HEK293 (cell line): ENCODE data around the gene PKMYT1.

Source experiments
- CTCF ChIA-PET: fragments of 350-600 bp; formaldehyde crosslinking; extraction: SDS; loops from one replicate; lab custom pipeline; 2021; ENCODE audit warnings: antibody characterized with exemption; lab: Yijun Ruan, JAX
- POLR2A ChIA-PET: fragments of 300-600 bp; formaldehyde crosslinking; extraction: SDS; loops from one replicate; lab custom pipeline; 2020; ENCODE audit warnings: antibody characterized with exemption, inconsistent platforms; lab: Yijun Ruan, JAX
- H3K27ac ChIP-seq: fragments of 200-500 bp; sonication (Bioruptor generic); 2 replicates; pipeline ENCODE4 v1.5.1; 2014; ENCODE audit warnings: low read depth, low read length, control low read depth, inconsistent platforms; ENCODE audit errors: extremely low read depth
- H3K36me3 ChIP-seq, 2 experiments: fragments of 200-500 bp in 1 of 2; sonication (Bioruptor generic) in 1 of 2; 1 replicate in 1 of 2; 2 replicates in 1 of 2; pipeline ENCODE4 v1.5.1; 2014 to 2017; ENCODE audit warnings: inconsistent platforms in 2 of 2, low read length in 2 of 2; ENCODE audit not compliant: control insufficient read depth in 2 of 2, insufficient read depth in 1 of 2
- H3K4me1 ChIP-seq: fragments of 200-500 bp; sonication (Bioruptor generic); 2 replicates; pipeline ENCODE4 v1.5.1; 2014; ENCODE audit warnings: mild to moderate bottlenecking, low read length, inconsistent platforms; ENCODE audit not compliant: control insufficient read depth, insufficient read depth
- H3K4me3 ChIP-seq: 2 replicates; pipeline ENCODE4 v1.5.1; 2011; ENCODE audit warnings: low read depth, mild to moderate bottlenecking, control low read depth, low read length, moderate library complexity
- H3K9me3 ChIP-seq: fragments of 200-500 bp; sonication (Bioruptor generic); 2 replicates; pipeline ENCODE4 v1.5.1; 2014; ENCODE audit warnings: low read depth, low read length, inconsistent platforms; ENCODE audit not compliant: control insufficient read depth, insufficient read depth
- EGR2 ChIP-seq: fragments of 450-650 bp; formaldehyde crosslinking; IDR thresholded peaks from 2 replicates; pipeline ENCODE4 v1.5.1; 2016; ENCODE audit warnings: low read depth, missing biosample characterization, missing genetic modification characterization
- GLIS1 ChIP-seq: fragments of 450-650 bp; formaldehyde crosslinking; IDR thresholded peaks from 2 replicates; pipeline ENCODE4 v1.5.1; 2016; ENCODE audit warnings: missing biosample characterization, missing genetic modification characterization
- HOXA7 ChIP-seq: sonication (generic); formaldehyde crosslinking; IDR thresholded peaks from 2 replicates; pipeline ENCODE4 v1.8.1; 2022; ENCODE audit warnings: missing genetic modification reagents, borderline replicate concordance
- HOXD13 ChIP-seq: sonication (generic); formaldehyde crosslinking; IDR thresholded peaks from 2 replicates; pipeline ENCODE4 v1.8.0; 2022; ENCODE audit warnings: missing genetic modification reagents, borderline replicate concordance
- IKZF3 ChIP-seq: fragments of 450-650 bp; IDR thresholded peaks from 2 replicates; pipeline ENCODE4 v1.5.0; 2018; ENCODE audit warnings: missing biosample characterization, mild to moderate bottlenecking, missing genetic modification characterization, moderate library complexity
- KLF7 ChIP-seq: fragments of 450-650 bp; formaldehyde crosslinking; IDR thresholded peaks from 2 replicates; pipeline ENCODE4 v1.5.1; 2016; ENCODE audit warnings: missing biosample characterization, missing genetic modification characterization, borderline replicate concordance
- KLF9 ChIP-seq: fragments of 450-650 bp; formaldehyde crosslinking; IDR thresholded peaks from 2 replicates; pipeline ENCODE4 v1.5.1; 2016; ENCODE audit warnings: missing biosample characterization, missing genetic modification characterization, low read depth
- SP3 ChIP-seq: fragments of 450-650 bp; formaldehyde crosslinking; IDR thresholded peaks from 2 replicates; pipeline ENCODE4 v1.5.1; 2016; ENCODE audit warnings: missing biosample characterization, missing genetic modification characterization
- YY1 ChIP-seq: fragments of 450-650 bp; formaldehyde crosslinking; IDR thresholded peaks from 2 replicates; pipeline ENCODE4 v1.5.1; 2018; ENCODE audit warnings: missing biosample characterization, missing genetic modification characterization
- ZBTB1 ChIP-seq: fragments of 450-650 bp; formaldehyde crosslinking; IDR thresholded peaks from 2 replicates; pipeline ENCODE4 v1.5.1; 2016; ENCODE audit warnings: missing biosample characterization, missing genetic modification characterization
- ZBTB48 ChIP-seq: fragments of 450-650 bp; formaldehyde crosslinking; IDR thresholded peaks from 2 replicates; pipeline ENCODE4 v1.5.1; 2016; ENCODE audit warnings: missing biosample characterization, missing genetic modification characterization
- ZEB2 ChIP-seq: fragments of 450-650 bp; formaldehyde crosslinking; IDR thresholded peaks from 2 replicates; pipeline ENCODE4 v1.5.1; 2016; ENCODE audit warnings: missing biosample characterization, missing genetic modification characterization
- ZFHX2 ChIP-seq: fragments of 450-650 bp; formaldehyde crosslinking; conservative IDR thresholded peaks from 2 replicates; pipeline ENCODE4 v1.5.1; 2016; ENCODE audit warnings: missing biosample characterization, missing genetic modification characterization
- ZIC2 ChIP-seq: fragments of 450-650 bp; formaldehyde crosslinking; IDR thresholded peaks from 2 replicates; pipeline ENCODE4 v1.5.1; 2016; ENCODE audit warnings: missing biosample characterization, missing genetic modification characterization
- ZNF2 ChIP-seq: fragments of 450-650 bp; formaldehyde crosslinking; IDR thresholded peaks from 2 replicates; pipeline ENCODE4 v1.5.1; 2016; ENCODE audit warnings: missing biosample characterization, missing genetic modification characterization
- ZNF24 ChIP-seq: fragments of 450-650 bp; formaldehyde crosslinking; IDR thresholded peaks from 2 replicates; pipeline ENCODE4 v1.5.1; 2016; ENCODE audit warnings: missing biosample characterization, missing genetic modification characterization
- ZNF324 ChIP-seq: fragments of 450-650 bp; formaldehyde crosslinking; IDR thresholded peaks from 2 replicates; pipeline ENCODE4 v1.5.1; 2016; ENCODE audit warnings: missing biosample characterization, missing genetic modification characterization
- ZNF501 ChIP-seq: fragments of 450-650 bp; formaldehyde crosslinking; IDR thresholded peaks from 2 replicates; pipeline ENCODE4 v1.5.1; 2016; ENCODE audit warnings: missing biosample characterization, missing genetic modification characterization
- ZNF600 ChIP-seq: fragments of 450-650 bp; formaldehyde crosslinking; IDR thresholded peaks from 2 replicates; pipeline ENCODE4 v1.5.1; 2016; ENCODE audit warnings: missing biosample characterization, missing genetic modification characterization
- ZNF629 ChIP-seq: fragments of 450-650 bp; formaldehyde crosslinking; IDR thresholded peaks from 2 replicates; pipeline ENCODE4 v1.5.1; 2017; ENCODE audit warnings: missing biosample characterization, missing genetic modification characterization
- ZNF677 ChIP-seq: fragments of 450-650 bp; IDR thresholded peaks from 2 replicates; pipeline ENCODE4 v1.5.0; 2018; ENCODE audit warnings: missing biosample characterization, mild to moderate bottlenecking, missing genetic modification characterization, moderate library complexity
- ZNF76 ChIP-seq: fragments of 450-650 bp; formaldehyde crosslinking; IDR thresholded peaks from 2 replicates; pipeline ENCODE4; 2016; ENCODE audit warnings: low read depth, missing biosample characterization, missing genetic modification characterization, borderline replicate concordance
- ZNF785 ChIP-seq: fragments of 450-650 bp; formaldehyde crosslinking; IDR thresholded peaks from 2 replicates; pipeline ENCODE4 v1.5.1; 2016; ENCODE audit warnings: missing biosample characterization, missing genetic modification characterization
- ZNF791 ChIP-seq: fragments of 450-650 bp; formaldehyde crosslinking; IDR thresholded peaks from 2 replicates; pipeline ENCODE4 v1.5.1; 2016; ENCODE audit warnings: missing biosample characterization, missing genetic modification characterization
- ZSCAN30 ChIP-seq: fragments of 450-650 bp; IDR thresholded peaks from 2 replicates; pipeline ENCODE4 v1.5.1; 2018; ENCODE audit warnings: missing biosample characterization, mild to moderate bottlenecking, missing genetic modification characterization, moderate library complexity
- TF ChIP-seq, protein P1 (sequence below): fragments of 450-650 bp; formaldehyde crosslinking; IDR thresholded peaks from 2 replicates; pipeline ENCODE4 v1.5.1; 2016; ENCODE audit warnings: missing biosample characterization, missing genetic modification characterization
- TF ChIP-seq, protein P2 (sequence below): fragments of 450-650 bp; formaldehyde crosslinking; IDR thresholded peaks from 2 replicates; pipeline ENCODE4 v1.5.1; 2016; ENCODE audit warnings: missing biosample characterization, missing genetic modification characterization
- TF ChIP-seq, protein P3 (sequence below): fragments of 450-650 bp; formaldehyde crosslinking; optimal IDR thresholded peaks from 2 replicates; pipeline ENCODE3; 2016; ENCODE audit warnings: missing biosample characterization, mild to moderate bottlenecking, missing genetic modification characterization
- TF ChIP-seq, protein P4 (sequence below): fragments of 450-650 bp; formaldehyde crosslinking; IDR thresholded peaks from 2 replicates; pipeline ENCODE4 v1.5.1; 2016; ENCODE audit warnings: missing biosample characterization, missing genetic modification characterization

The PKMYT1 gene

DNA sequence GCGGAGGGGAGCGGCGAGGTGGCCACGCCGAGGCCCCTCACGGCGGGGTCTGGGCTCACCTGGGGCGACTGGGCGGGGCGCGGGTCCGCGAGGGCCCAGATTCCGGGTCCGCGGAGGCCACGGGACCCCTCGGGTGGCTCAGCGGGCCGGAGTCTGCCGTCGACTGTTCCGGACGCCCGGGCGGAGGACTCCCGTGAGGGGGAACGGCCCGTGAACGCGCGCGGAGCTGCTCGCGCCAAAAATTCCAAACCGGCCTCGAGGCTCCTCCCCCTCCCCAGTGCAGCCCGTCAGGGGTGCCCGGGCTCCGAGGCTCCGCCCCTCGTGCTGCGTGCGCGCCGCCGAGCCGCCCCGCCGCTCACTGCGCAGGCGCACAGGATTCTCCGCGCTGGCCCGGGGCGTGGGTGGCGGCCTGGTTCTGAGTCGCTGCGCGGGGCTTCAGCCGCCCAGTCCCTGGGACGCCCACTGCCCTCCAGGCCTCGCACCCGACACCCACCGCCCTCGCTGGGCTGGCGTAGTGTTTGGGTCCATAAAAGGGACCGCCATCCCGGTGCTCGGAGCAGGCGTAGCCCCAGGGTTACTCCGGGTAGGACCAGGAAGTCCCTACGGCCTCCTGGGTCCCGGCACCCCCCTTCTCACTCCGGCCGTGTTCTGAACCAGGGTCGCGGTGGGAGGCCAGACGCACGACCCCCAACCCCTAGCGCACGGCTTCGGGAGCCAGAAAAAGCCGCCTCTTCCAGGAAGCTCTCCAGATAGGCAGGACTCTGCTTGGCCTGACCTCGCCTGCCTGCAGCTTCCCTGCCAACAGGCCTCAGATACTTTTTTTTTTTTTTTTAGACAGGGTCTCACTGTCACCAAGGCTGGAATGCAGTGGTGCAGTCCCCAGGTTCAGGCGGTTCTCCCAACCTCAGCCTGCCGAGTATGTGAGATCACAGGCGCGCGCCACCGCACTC lies at the start of gene PKMYT1:
TSS of gene PKMYT1 (minus strand) at position 220 of the 950 bp plus-strand sequence. CDS start 789 bp downstream, outside the sequence.
- ChIA-PET CTCF (interaction anchor here (0.6 to 2.8 kb wide), 4 partner anchors 9 to 54 kb away, joined by 3 to 12 read pairs (median 6); partner anchors contain the start of gene PAQR4), POLR2A (interaction anchor here (0.8 to 2.2 kb wide), 13 partner anchors 7 to 154 kb away, joined by 3 to 25 read pairs (median 4); partner anchors contain the start of genes FLYWCH1, FLYWCH2, KREMEN2 and PAQR4)
- Histone ChIP-seq H3K4me3 (peak within 1 kb of the TSS; percentile 84), H3K36me3 (peaks cover 3 to 29% of the 10 kb centered on the region in 2 experiments; a peak in 2 of 3 replicates), H3K4me1 (no peaks in the 10 kb centered on the region), H3K9me3 (no peaks in the 10 kb centered on the region), H3K27ac (peak within 1 kb of the TSS; percentile 86)
- peak; percentile 60 for TF ChIP-seq ZBTB48 (tag by site-specific recombination)
- TF ChIP-seq SP3 (tag by site-specific recombination), result peak; percentile 52
- TF ChIP-seq ZEB2 (tag by site-specific recombination), result 0 out of 2 replicates have a peak, but pooled peaks have one; percentile 32
- TF ChIP-seq YY1, result 0 out of 2 replicates have a peak, but pooled peaks have one; percentile 22
- TF ChIP-seq ZNF629, result peak; percentile 36; the same call in 1 of the 2 replicates
- peak; percentile 88 for TF ChIP-seq KLF9 (tag by site-specific recombination)
- peak; percentile 78 for TF ChIP-seq ZNF76
- no peak for TF ChIP-seq ZNF791 (tag by site-specific recombination)
- TF ChIP-seq KLF7, result peak; percentile 93
- TF ChIP-seq, protein P1, sequence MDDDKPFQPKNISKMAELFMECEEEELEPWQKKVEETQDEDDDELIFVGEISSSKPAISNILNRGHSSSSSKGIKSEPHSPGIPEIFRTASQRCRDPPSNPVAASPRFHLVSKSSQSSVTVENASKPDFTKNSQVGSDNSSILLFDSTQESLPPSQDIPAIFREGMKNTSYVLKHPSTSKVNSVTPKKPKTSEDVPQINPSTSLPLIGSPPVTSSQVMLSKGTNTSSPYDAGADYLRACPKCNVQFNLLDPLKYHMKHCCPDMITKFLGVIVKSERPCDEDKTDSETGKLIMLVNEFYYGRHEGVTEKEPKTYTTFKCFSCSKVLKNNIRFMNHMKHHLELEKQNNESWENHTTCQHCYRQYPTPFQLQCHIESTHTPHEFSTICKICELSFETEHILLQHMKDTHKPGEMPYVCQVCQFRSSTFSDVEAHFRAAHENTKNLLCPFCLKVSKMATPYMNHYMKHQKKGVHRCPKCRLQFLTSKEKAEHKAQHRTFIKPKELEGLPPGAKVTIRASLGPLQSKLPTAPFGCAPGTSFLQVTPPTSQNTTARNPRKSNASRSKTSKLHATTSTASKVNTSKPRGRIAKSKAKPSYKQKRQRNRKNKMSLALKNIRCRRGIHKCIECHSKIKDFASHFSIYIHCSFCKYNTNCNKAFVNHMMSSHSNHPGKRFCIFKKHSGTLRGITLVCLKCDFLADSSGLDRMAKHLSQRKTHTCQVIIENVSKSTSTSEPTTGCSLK, result no peak
- 0 out of 2 replicates have a peak, but pooled peaks have one; percentile 24 for TF ChIP-seq ZSCAN30
- TF ChIP-seq ZNF2, result peak; percentile 33; the same call in 1 of the 2 replicates
- TF ChIP-seq ZBTB1, result no peak
- 0 out of 2 replicates have a peak, but pooled peaks have one; percentile 36 for TF ChIP-seq ZNF324
- TF ChIP-seq HOXD13 (CRISPR knock-in tag), result no peak
- peak; percentile 76; the same call in 1 of the 2 replicates for TF ChIP-seq ZNF501 (tag by site-specific recombination)
- TF ChIP-seq, protein P2, sequence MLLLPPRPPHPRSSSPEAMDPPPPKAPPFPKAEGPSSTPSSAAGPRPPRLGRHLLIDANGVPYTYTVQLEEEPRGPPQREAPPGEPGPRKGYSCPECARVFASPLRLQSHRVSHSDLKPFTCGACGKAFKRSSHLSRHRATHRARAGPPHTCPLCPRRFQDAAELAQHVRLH (tag by site-specific recombination), result peak; percentile 40; the same call in 1 of the 2 replicates
- TF ChIP-seq ZNF785 (tag by site-specific recombination), result 0 out of 2 replicates have a peak, but pooled peaks have one; percentile 2
- peak; percentile 27; the same call in 1 of the 2 replicates for TF ChIP-seq ZIC2
- 0 out of 2 replicates have a peak, but pooled peaks have one; percentile 14 for TF ChIP-seq IKZF3 (tag by site-specific recombination)
- peak; percentile 92 for TF ChIP-seq ZNF600 (tag by site-specific recombination)
- 0 out of 2 replicates have a peak, but pooled peaks have one; percentile 7 for TF ChIP-seq GLIS1 (tag by site-specific recombination)
- TF ChIP-seq EGR2 (tag by site-specific recombination), result peak; percentile 93
- TF ChIP-seq, protein P3, sequence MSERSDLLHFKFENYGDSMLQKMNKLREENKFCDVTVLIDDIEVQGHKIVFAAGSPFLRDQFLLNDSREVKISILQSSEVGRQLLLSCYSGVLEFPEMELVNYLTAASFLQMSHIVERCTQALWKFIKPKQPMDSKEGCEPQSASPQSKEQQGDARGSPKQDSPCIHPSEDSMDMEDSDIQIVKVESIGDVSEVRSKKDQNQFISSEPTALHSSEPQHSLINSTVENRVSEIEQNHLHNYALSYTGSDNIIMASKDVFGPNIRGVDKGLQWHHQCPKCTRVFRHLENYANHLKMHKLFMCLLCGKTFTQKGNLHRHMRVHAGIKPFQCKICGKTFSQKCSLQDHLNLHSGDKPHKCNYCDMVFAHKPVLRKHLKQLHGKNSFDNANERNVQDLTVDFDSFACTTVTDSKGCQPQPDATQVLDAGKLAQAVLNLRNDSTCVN (tag by site-specific recombination), result peak; percentile 91
- no peak for TF ChIP-seq ZNF24
- TF ChIP-seq, protein P4, sequence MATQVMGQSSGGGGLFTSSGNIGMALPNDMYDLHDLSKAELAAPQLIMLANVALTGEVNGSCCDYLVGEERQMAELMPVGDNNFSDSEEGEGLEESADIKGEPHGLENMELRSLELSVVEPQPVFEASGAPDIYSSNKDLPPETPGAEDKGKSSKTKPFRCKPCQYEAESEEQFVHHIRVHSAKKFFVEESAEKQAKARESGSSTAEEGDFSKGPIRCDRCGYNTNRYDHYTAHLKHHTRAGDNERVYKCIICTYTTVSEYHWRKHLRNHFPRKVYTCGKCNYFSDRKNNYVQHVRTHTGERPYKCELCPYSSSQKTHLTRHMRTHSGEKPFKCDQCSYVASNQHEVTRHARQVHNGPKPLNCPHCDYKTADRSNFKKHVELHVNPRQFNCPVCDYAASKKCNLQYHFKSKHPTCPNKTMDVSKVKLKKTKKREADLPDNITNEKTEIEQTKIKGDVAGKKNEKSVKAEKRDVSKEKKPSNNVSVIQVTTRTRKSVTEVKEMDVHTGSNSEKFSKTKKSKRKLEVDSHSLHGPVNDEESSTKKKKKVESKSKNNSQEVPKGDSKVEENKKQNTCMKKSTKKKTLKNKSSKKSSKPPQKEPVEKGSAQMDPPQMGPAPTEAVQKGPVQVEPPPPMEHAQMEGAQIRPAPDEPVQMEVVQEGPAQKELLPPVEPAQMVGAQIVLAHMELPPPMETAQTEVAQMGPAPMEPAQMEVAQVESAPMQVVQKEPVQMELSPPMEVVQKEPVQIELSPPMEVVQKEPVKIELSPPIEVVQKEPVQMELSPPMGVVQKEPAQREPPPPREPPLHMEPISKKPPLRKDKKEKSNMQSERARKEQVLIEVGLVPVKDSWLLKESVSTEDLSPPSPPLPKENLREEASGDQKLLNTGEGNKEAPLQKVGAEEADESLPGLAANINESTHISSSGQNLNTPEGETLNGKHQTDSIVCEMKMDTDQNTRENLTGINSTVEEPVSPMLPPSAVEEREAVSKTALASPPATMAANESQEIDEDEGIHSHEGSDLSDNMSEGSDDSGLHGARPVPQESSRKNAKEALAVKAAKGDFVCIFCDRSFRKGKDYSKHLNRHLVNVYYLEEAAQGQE (tag by site-specific recombination), result no peak; the same call in 1 of the 2 replicates
- peak; percentile 52; the same call in 1 of the 2 replicates for TF ChIP-seq ZNF677
- peak; percentile 98 for TF ChIP-seq ZFHX2 (tag by site-specific recombination)
- TF ChIP-seq HOXA7 (CRISPR knock-in tag), result no peak
